Psoas muscle (tissue), 8 donors: ENCODE data around the gene UNC5C. TPM values are rescaled to one million over a fixed set of nuclear protein-coding genes. Genes with fewer than 3 reads are reported as not detected.

ENCODE experiments used
- ATAC-seq, 4 donors: fragments of 200-7000 bp; cut with Tn5 transposase; one replicate each; pipeline ENCODE4 v1.9.1; 2020; ENCODE audit warnings: moderate library complexity in 3 of 4, mild to moderate bottlenecking in 2 of 4
- DNase-seq, 2 donors: peaks; one replicate each; pipeline ENCODE4 v3.0.0-alpha.2; 2020
- H3K27ac ChIP-seq: fragments of 200-600 bp; one replicate; pipeline ENCODE4 v1.8.0; 2022
- H3K27me3 ChIP-seq, 3 donors: fragments of 200-600 bp in 1 of 3; one replicate each; pipeline versions ENCODE4 v1.6.1 to v1.8.0; 2013 to 2022; ENCODE audit warnings: low read length in 2 of 3, mild to moderate bottlenecking in 2 of 3, moderate library complexity in 1 of 3; ENCODE audit not compliant: insufficient read depth in 3 of 3
- H3K36me3 ChIP-seq, 2 donors: fragments of 200-600 bp in 1 of 2; one replicate each; pipeline versions ENCODE4 v1.6.1 to v1.8.0; 2013 to 2022; ENCODE audit warnings: low read depth in 1 of 2, mild to moderate bottlenecking in 1 of 2, moderate library complexity in 1 of 2; ENCODE audit not compliant: insufficient read depth in 1 of 2
- H3K4me1 ChIP-seq: fragments of 200-600 bp; one replicate; pipeline ENCODE4 v1.8.0; 2022
- H3K4me3 ChIP-seq: fragments of 200-600 bp; one replicate; pipeline ENCODE4 v1.8.0; 2022; ENCODE audit warnings: mild to moderate bottlenecking
- H3K9me3 ChIP-seq: fragments of 200-600 bp; one replicate; pipeline ENCODE4 v1.8.0; 2022
- WGBS, 3 donors: extraction: QIAGEN DNeasy Blood & Tissue Kit; methylation state at CpG; one replicate each; pipeline versions ENCODE4 v1.1.6 to v1.1.7; 2013; 5-methylcytosine and 5-hydroxymethylcytosine counted together
- intact Hi-C, 2 donors: fragments of 100-400 bp; cut with DNase I; formaldehyde crosslinking; loops; one replicate each; pipeline versions ENCODE4 v1.11.0 to v1.14.2; 2022
- polyA plus RNA-seq, 3 donors: library from polyadenylated mRNA; stranded (reverse); fragments of 200-250 nt; gene quantifications; one replicate each; pipeline ENCODE4 v1.2.3, GENCODE V29; 2013
- total RNA-seq, 4 donors: library from RNA; stranded (reverse); fragmentation: NEBNext Ultra II Directional in 2 of 4; extraction: Animal tissue kit (Norgen Biotek cat#: 25700) in 2 of 4; gene quantifications; one replicate each; pipeline versions ENCODE4 v1.2.1 to v1.2.4, GENCODE V29; 2021 to 2023
- TF ChIP-seq, protein P1 (sequence below): fragments of 200-600 bp; IDR thresholded peaks from one replicate; pipeline ENCODE4 v1.8.0; 2022; ENCODE audit warnings: antibody characterized with exemption
- donor health status: healthy with polysubstance abuse.
- donor health status: DM: no; HTN: no; CAD: no; lungs with moderate emphysema.
- donor health status: Bipolar disorder and iron deficiency.
- donor health status: healthy.
- donor health status: DM: yes; HTN: yes; CAD: no.
- donor health status: DM: no; HTN: no; CAD: no.
- donor health status: DM: no; HTN: no; CAD: no.
- donor health status: DM: yes; HTN: yes; CAD: no.

UNC5C gene
- total and polyA plus RNA-seq, 7 donors = 0.04 to 1.1 (median 0.19) TPM

DNA sequence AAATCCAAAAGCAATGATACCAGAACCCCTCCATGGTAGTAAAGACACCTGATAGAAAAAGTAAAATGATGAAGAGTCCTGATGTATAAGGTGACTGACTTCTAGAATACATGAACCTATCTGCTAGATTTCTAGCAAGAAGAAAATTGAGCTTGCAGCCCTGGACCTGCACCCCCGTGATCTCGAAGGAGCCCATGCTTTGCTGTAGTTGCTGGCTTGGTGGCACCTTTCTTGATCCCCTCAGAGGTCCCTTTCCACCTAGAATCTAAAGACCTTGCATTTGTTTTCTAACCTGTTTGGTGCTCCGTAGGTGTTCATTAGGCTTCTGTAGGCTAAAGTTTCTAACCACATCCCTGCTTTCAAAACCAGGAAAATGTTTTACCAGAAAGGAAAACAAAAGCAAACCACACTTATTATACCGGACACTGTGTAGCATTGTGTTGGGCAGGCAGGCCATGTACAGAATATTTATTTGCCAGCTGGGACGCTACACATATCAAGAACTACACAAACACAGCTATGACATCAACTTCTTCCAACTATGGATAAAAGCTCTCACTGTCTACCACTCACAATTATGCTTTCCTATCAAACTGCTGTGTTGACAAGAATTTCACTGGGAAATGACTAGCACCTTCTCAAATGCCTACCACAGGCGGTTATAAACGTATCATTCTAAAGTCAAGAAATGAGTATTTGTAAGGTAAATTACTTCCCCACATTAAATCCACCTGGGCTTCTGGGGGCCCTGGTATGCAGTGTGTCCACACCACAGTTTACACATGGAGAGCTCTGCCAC, 316.2 kb downstream of the UNC5C start:
- no peaks in the 10 kb centered on the region for H3K4me1 ChIP-seq
- no peaks in the 10 kb centered on the region for H3K27me3 ChIP-seq
- no peak for ATAC-seq
- H3K4me3 ChIP-seq = no peak overlapping the region
- no peak for DNase-seq
- no peak overlapping the region for H3K27ac ChIP-seq
- TF ChIP-seq, protein P1, sequence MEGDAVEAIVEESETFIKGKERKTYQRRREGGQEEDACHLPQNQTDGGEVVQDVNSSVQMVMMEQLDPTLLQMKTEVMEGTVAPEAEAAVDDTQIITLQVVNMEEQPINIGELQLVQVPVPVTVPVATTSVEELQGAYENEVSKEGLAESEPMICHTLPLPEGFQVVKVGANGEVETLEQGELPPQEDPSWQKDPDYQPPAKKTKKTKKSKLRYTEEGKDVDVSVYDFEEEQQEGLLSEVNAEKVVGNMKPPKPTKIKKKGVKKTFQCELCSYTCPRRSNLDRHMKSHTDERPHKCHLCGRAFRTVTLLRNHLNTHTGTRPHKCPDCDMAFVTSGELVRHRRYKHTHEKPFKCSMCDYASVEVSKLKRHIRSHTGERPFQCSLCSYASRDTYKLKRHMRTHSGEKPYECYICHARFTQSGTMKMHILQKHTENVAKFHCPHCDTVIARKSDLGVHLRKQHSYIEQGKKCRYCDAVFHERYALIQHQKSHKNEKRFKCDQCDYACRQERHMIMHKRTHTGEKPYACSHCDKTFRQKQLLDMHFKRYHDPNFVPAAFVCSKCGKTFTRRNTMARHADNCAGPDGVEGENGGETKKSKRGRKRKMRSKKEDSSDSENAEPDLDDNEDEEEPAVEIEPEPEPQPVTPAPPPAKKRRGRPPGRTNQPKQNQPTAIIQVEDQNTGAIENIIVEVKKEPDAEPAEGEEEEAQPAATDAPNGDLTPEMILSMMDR = no peak
- intact Hi-C loops = no loop called here
- H3K36me3 ChIP-seq = no peaks in the 10 kb centered on the region
- 77 to 83% (median 81%) methylated on average over 7 of the region's 7 CpGs for WGBS, 3 donors
- no peaks in the 10 kb centered on the region for H3K9me3 ChIP-seq

DNA sequence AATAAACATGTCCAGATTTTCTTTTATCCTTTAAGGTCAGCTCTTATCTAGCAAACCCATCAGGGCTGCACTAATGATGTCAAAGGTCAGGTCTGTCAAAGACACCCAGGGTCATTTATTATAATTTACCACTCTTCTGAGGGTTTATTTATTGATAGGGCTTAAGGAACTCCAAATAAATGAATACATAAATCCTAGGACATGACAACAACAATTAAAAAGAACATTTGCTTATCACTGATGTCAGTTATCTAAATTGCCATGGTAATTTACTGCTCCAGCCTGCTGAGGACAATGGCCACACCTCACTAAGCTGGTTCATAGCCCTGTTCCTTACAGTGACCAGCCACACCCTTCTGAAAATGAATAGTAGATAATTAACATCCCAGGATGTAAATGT, 317.1 kb downstream of the UNC5C start:
- ATAC-seq (no peak), DNase-seq (no peak)
- Histone ChIP-seq H3K27me3 (no peaks in the 10 kb centered on the region), H3K9me3 (no peaks in the 10 kb centered on the region), H3K4me3 (no peak overlapping the region), H3K4me1 (no peaks in the 10 kb centered on the region), H3K36me3 (no peaks in the 10 kb centered on the region), H3K27ac (no peak overlapping the region)
- intact Hi-C loops = no loop called here
- TF ChIP-seq, protein P1 = no peak

DNA sequence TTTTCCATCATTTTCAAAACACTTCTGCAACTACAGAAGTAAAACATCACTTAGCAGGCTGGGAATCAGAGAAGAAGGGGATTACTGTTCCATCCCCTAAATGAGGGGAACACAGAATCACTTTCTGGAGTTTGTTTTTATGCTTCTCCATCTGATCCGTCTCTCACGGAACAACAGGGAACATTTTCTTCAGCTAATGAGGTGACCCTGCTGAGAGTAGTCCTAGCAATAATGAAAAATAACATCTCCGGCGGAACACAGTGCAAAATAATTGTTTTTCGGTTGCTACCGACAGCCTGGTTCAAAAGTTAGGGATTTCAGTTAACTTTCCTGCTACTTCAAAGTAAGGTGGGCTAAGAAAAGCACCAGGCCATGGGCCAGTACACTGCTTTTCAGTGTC, 322.9 kb downstream of the UNC5C start:
- intact Hi-C loops = no loop called here
- ATAC-seq = no peak
- no peak overlapping the region for H3K4me3 ChIP-seq

DNA sequence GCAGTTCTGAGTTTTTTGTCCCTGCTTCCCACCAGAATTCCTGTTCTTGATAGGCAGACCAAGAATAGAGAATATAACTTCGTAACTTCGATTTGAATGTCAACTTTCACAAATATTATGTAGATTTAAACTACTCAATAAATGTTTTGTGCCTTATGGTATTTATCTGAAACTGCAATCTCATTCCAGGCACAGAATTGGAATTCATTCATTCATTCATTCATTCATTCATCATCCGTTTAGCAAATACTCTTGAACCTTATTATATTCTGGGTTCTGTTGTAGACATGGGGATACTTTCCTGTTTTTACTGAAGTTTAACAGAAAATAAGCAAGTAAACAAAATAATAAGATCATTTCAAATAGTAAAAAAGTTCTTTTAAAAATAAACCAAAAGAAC, 324.4 kb downstream of the UNC5C start:
- Histone ChIP-seq H3K27me3 (no peaks in the 10 kb centered on the region), H3K36me3 (no peaks in the 10 kb centered on the region), H3K27ac (no peak overlapping the region), H3K4me1 (no peaks in the 10 kb centered on the region), H3K9me3 (no peaks in the 10 kb centered on the region), H3K4me3 (no peak overlapping the region)
- 91 to 96% (median 91%) methylated on average over 3 of the region's 3 CpGs for WGBS, 3 donors
- intact Hi-C loops = no loop called here
- ATAC-seq (no peak), DNase-seq (no peak)
- TF ChIP-seq, protein P1 = no peak

More for the DNA sequence above, 322.9 kb downstream of the UNC5C start:
- Histone ChIP-seq H3K4me1 (no peaks in the 10 kb centered on the region), H3K27me3 (no peaks in the 10 kb centered on the region), H3K27ac (no peak overlapping the region), H3K9me3 (no peaks in the 10 kb centered on the region), H3K36me3 (no peaks in the 10 kb centered on the region)
- DNase-seq = no peak
- 75 to 79% (median 77%) methylated on average over 6 of the region's 6 CpGs for WGBS, 3 donors
- TF ChIP-seq, protein P1 = no peak
